Testis (tissue), 3 donors: Measurements from ENCODE around the gene RIMBP2. TPM values are rescaled to one million over a fixed set of nuclear protein-coding genes. Genes with fewer than 3 reads are reported as not detected.

Experiments
- DNase-seq: peaks from one replicate; pipeline ENCODE4 v3.0.0-alpha.2; 2019
- H3K27ac ChIP-seq, 2 donors: fragments of 200-600 bp; sonication (generic); one replicate each; pipeline ENCODE4 v1.5.1; 2019
- H3K27me3 ChIP-seq: fragments of 200-600 bp; sonication (generic); one replicate; pipeline ENCODE4 v1.5.1; 2019
- H3K36me3 ChIP-seq: fragments of 200-600 bp; sonication (generic); one replicate; pipeline ENCODE4 v1.5.1; 2017; ENCODE audit warnings: low read depth; ENCODE audit errors: missing control alignments
- H3K4me1 ChIP-seq: fragments of 200-600 bp; sonication (generic); one replicate; pipeline ENCODE4 v1.5.1; 2019
- H3K4me3 ChIP-seq, 2 donors: fragments of 200-600 bp; sonication (generic); one replicate each; pipeline ENCODE4 v1.5.1; 2017 to 2019
- H3K9me3 ChIP-seq: fragments of 200-600 bp; sonication (generic); one replicate; pipeline ENCODE4 v1.5.1; 2017
- CTCF ChIP-seq, 3 experiments: fragments of 450-650 bp in 2 of 3; fragments of 200-600 bp in 1 of 3; sonication (generic) in 1 of 3; IDR thresholded peaks; one replicate each; pipeline ENCODE4 v1.5.1; 2016 to 2019; ENCODE audit warnings: antibody characterized with exemption in 3 of 3, mild to moderate bottlenecking in 2 of 3, moderate library complexity in 1 of 3
- POLR2A ChIP-seq: fragments of 450-650 bp; IDR thresholded peaks from one replicate; pipeline ENCODE4 v1.6.1; 2017; ENCODE audit warnings: antibody characterized with exemption, mild to moderate bottlenecking, moderate library complexity
- WGBS, 2 donors: methylation state at CpG; one replicate each; pipeline ENCODE4 v1.1.5; 2018; 5-methylcytosine and 5-hydroxymethylcytosine counted together
- intact Hi-C: fragments of 100-400 bp; cut with DNase I; formaldehyde crosslinking; loops from one replicate; pipeline ENCODE4 v1.15.1; 2023; ENCODE audit warnings: low total_unique reads
- polyA plus RNA-seq: library from polyadenylated mRNA; stranded (reverse); fragments of 350-450 nt; fragmentation: Illumina TruSeq; extraction: RNeasy Lipid Tissue Mini Kit (QIAGEN cat#74804); gene quantifications from one replicate; pipeline ENCODE4 v1.2.3, GENCODE V29; 2014; ENCODE audit warnings: low read depth, low replicate concordance; ENCODE audit not compliant: insufficient read depth
- total RNA-seq, 2 donors: library from RNA; depleted of rRNA; stranded (reverse); fragments of >200 nt; gene quantifications; one replicate each; pipeline ENCODE4 v1.2.3, GENCODE V29; 2016

RIMBP2 gene
- total and polyA plus RNA-seq, 3 donors from 2014 or later: 8.0 to 10.0 (median 8.7) TPM

- H3K4me3 ChIP-seq: no peak overlapping the region
- no peaks in the 10 kb centered on the region for H3K27me3 ChIP-seq
- intact Hi-C loops: no loop called here
- no peak for DNase-seq
- no peaks in the 10 kb centered on the region for H3K36me3 ChIP-seq
- H3K9me3 ChIP-seq: no peaks in the 10 kb centered on the region
- WGBS, 2 donors: 79 to 81% methylated on average over 5 of the region's 5 CpGs
- H3K27ac ChIP-seq: no peak overlapping the region
- TF ChIP-seq POLR2A (no peak), CTCF (IDR thresholded peaks at IDR 0.05) (no peak)
- no peaks in the 10 kb centered on the region for H3K4me1 ChIP-seq
Observed at GRCh38 chr12:130444061-130444460, 272.0 kb downstream of the RIMBP2 start.

GRCh38 chr12:130441771-130442760 is 274.0 kb downstream of the RIMBP2 start:
- H3K27ac ChIP-seq: no peak overlapping the region
- no peaks in the 10 kb centered on the region for H3K9me3 ChIP-seq
- no peak overlapping the region for H3K4me3 ChIP-seq
- no peaks in the 10 kb centered on the region for H3K27me3 ChIP-seq
- no peak for TF ChIP-seq CTCF (IDR thresholded peaks at IDR 0.05)
- no peak for TF ChIP-seq POLR2A
- WGBS, 2 donors: 92 to 93% methylated on average over 32 to 45 of the region's 45 CpGs
- no peaks in the 10 kb centered on the region for H3K4me1 ChIP-seq
- H3K36me3 ChIP-seq: no peaks in the 10 kb centered on the region
- intact Hi-C loops: no loop called here
- DNase-seq: no peak

DNA sequence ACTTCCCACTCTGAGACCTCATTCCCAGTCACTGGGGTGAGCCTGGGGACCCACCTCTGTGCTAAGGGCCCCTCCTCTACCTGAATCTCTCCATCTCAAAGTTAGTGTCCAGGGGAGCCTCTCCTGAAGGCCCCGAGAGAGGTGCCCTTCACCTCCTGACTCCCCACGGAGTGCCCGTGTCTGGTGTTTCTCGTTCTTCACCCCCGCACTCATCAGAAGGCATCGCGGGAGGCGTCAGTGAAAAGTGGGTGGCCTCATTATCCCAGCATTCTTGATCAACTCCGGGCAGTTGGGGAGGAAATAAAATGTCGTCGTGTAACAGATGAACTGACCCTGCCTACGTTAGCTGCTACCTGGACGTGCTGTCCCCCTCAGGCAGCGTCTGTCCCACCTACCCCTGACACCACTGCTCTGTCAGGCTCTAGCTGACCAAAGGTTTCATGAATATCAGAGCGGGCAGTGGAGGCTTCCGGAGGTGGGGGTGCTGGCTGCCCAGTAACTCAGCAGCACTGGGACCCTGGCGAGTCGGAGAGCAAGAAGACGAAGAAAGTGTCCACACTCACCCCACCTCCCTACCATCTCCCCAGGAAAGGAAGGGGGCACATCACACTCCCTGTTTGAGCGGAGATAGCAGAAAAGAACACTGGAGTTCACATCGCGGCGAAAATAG is 275.6 kb downstream of the RIMBP2 start:
- H3K4me3 ChIP-seq: no peak overlapping the region
- DNase-seq: no peak
- H3K9me3 ChIP-seq: no peaks in the 10 kb centered on the region
- no peaks in the 10 kb centered on the region for H3K27me3 ChIP-seq
- intact Hi-C loops: no loop called here
- 92 to 95% methylated on average over 23 of the region's 23 CpGs for WGBS, 2 donors
- H3K36me3 ChIP-seq: no peaks in the 10 kb centered on the region
- TF ChIP-seq POLR2A (no peak), CTCF (IDR thresholded peaks at IDR 0.05) (no peak)
- H3K27ac ChIP-seq: no peak overlapping the region
- H3K4me1 ChIP-seq: no peaks in the 10 kb centered on the region

DNA sequence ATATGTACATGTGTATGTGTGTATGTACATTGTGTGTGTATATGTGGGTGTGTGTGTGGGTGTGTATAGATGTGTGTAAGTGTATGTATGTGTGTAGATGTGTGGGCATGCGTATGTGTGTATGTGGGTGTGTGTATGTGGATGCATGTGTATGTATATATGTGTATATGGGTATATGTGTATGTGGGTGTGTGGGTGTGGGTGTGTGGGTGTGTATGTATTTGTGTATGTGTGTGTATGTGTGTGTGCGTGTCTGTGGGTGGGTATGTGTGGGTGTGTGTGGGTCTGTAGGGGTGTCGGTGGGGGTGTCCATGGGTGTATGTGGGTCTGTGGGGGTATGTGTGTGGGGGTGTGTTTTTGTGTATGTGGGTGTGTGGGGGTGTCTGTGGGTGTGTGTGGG is 276.8 kb downstream of the RIMBP2 start:
- Histone ChIP-seq H3K27ac (no peak overlapping the region), H3K36me3 (no peaks in the 10 kb centered on the region), H3K4me3 (no peak overlapping the region), H3K9me3 (no peaks in the 10 kb centered on the region), H3K4me1 (no peaks in the 10 kb centered on the region), H3K27me3 (no peaks in the 10 kb centered on the region)
- WGBS, 2 donors: 91 to 94% methylated on average over 3 of the region's 3 CpGs
- DNase-seq: no peak
- TF ChIP-seq POLR2A (no peak), CTCF (IDR thresholded peaks at IDR 0.05) (no peak)
- intact Hi-C loops: no loop called here
